Activated CD8-positive, alpha-beta memory T cell treated with anti-CD3 and anti-CD28 coated beads for 24 hours (primary cell): ENCODE data around the gene HADHB.
"Not testable (repeated sequence)": the region's sequence is repeated elsewhere in the genome, so short reads cannot be mapped to it uniquely, and the experiment has no call there.

ENCODE experiments used
- DNase-seq: peaks from one replicate; pipeline ENCODE4 v3.0.0-alpha.2; 2020

HADHB gene

DNA sequence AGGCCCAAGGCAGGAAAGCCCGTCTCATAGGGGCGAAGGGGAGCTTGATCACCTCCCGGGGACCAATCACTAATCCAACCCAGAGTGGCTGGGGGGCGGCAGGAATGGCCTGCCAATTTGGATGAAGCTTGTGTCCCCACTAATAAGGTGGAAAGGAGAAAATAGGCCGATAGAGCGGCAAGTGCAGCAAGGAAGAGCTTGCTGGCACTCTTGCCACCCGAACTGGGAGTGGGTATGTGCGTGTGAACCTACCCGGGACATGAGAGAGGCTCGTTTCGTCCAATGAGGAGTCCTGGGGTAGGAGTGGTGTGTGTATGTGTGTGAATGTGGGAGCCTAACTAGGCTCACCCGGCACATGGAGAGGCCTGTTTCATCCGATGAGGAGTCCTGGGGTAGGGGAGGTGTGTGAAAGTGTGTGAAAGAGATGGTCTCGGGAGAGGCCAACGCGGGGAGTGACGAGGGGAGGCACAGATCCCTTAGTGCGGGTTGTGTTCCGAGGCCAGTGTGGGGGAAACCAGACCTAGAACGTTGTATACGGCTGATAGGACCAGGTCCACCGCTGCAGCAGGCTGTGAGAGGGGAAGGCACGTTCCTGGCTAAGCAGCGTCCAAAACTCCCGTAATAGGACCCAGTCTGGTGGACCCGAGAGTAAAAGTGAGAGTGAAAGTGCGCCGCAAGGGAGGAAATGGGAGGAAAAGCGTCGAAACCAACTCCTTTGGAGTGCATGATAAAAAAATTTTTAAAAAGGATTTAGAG is 54.1 kb downstream of the HADHB start:
- peak; percentile 76 for DNase-seq

- peak; percentile 64 for DNase-seq
These were observed 54.8 kb downstream of the HADHB start for GRCh38 chr2:26299471-26300101.

DNA sequence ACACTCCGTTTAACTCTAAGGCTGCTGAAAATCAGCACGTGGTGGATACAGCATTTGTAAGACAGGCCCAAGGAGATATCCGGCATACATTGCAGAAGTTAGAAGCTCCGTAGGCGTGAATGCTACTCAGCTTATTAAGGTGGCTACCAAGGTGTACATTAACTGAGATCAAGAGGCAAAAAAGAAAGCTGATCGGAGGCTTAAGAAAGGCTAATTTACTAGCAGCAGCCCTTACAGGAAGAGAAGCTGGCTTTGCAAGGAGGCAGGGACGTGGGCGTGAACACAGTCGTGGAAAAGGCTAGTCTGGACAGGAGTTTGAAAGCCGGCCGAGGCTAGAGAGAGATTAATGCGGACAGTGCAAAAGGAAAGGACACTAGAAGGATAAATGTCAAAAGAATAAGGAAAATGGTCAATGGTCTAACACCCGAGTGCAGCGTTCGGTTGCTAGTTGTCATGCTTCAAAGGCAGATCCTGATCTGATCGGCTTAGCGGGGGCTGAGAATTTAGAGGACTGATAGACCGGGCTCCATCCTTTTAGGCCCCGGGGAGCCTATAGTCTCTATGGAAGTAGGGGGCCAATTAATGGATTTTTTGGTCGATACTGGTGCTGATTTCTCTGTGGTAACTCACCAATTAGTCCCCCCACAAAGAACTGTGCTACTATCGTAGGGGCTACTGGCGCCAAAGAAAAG is 55.6 kb downstream of the HADHB start:
- no peak for DNase-seq

GRCh38 chr2:26302846-26303245 is 58.1 kb downstream of the HADHB start:
- no peak for DNase-seq

- DNase-seq: not testable (repeated sequence)
These were observed 60.4 kb downstream of the HADHB start for GRCh38 chr2:26305094-26305493.

DNA sequence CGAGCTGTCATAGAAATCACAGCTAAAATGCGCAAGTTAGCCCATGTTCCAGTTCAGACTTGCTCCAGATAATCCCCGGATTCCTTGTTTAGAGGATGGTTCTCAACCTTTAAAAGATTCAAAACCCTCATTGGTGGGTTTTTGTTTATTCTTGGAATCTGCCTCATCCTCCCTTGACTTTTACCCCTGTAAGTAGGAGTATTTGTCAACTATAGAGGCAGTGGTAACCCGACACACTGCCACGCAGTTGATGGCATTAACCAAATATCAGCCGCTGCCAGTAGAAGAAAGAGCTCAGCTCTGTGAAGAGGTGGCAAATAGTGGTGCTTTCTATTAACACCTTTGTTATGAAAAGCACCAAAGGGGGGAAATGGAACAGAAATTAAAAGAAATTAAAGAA is 60.8 kb downstream of the HADHB start:
- DNase-seq: no peak

- no peak for DNase-seq
These were observed 65.2 kb downstream of the HADHB start for GRCh38 chr2:26309921-26310320.

GRCh38 chr2:26312471-26312870 is 67.7 kb downstream of the HADHB start:
- no peak for DNase-seq

GRCh38 chr2:26313446-26313845 is 68.7 kb downstream of the HADHB start:
- DNase-seq: no peak

DNA sequence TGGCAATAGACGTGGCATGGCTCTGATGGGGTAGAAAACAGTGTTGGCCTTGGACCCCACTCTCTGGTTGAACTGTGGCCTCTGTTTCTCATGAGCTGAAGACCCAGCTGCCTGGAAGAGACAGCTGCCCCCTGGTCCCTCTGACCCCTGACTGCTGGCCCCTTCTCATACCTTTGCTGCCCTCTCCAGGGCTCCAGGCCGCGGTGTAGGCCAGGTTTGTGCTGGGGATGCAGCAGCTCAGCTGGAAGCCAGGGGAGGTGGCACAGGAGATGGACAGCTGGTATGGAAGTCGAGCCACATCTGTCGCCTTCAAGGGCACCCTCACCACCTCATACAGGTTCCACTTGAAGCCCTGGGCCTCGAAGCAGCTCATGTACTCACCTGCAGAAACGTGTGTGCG is 69.5 kb downstream of the HADHB start:
- DNase-seq: no peak

DNA sequence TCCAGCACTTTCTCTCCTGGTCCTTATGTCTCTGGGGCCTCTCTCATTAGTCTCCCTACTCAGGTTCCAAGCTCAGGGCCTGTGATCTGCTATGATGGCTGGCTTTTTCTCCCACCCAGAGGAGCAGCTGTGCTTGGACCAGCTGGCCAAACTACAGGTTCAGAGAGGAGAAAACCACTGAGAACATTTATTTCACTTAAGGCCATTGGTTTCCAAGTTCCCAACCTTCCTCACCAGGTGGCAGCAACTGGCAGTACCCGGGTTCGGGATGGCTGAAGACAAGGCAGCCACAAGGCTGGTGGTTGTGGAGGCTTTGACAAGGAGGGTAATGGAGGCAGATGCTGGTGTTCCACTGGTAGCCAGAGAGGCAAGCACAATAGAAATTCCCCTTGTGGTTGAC is 71.3 kb downstream of the HADHB start:
- no peak for DNase-seq

GRCh38 chr2:26316845-26317244 is 72.1 kb downstream of the HADHB start:
- DNase-seq: no peak

GRCh38 chr2:26317377-26318105 is 72.8 kb downstream of the HADHB start:
- DNase-seq: no peak

- no peak for DNase-seq
These were observed 74.2 kb downstream of the HADHB start for GRCh38 chr2:26318950-26319349.

GRCh38 chr2:26324479-26324878 is 79.7 kb downstream of the HADHB start:
- not testable (repeated sequence) for DNase-seq

- no peak for DNase-seq
These were observed 80.2 kb downstream of the HADHB start for GRCh38 chr2:26324903-26325302.

DNA sequence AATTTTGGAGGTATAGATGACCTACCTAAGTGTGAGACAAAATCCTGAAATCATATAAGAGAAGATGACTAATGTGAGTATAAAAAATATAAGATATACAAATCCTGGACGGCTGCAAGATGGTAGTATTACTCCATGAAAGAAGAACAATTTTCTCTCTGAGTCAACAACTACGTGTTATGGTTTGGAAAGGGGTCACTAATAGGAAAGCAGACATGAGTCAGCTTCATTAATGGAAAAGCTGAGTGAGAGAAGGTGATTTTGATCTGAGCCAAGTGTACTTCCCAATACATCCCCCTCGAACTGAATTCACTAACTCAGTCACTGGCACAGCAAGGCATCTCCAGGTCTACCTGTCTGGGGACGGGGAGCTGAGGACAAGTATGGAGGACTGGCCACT is 81.1 kb downstream of the HADHB start:
- no peak for DNase-seq

GRCh38 chr2:26326514-26326913 is 81.8 kb downstream of the HADHB start:
- DNase-seq: no peak

DNA sequence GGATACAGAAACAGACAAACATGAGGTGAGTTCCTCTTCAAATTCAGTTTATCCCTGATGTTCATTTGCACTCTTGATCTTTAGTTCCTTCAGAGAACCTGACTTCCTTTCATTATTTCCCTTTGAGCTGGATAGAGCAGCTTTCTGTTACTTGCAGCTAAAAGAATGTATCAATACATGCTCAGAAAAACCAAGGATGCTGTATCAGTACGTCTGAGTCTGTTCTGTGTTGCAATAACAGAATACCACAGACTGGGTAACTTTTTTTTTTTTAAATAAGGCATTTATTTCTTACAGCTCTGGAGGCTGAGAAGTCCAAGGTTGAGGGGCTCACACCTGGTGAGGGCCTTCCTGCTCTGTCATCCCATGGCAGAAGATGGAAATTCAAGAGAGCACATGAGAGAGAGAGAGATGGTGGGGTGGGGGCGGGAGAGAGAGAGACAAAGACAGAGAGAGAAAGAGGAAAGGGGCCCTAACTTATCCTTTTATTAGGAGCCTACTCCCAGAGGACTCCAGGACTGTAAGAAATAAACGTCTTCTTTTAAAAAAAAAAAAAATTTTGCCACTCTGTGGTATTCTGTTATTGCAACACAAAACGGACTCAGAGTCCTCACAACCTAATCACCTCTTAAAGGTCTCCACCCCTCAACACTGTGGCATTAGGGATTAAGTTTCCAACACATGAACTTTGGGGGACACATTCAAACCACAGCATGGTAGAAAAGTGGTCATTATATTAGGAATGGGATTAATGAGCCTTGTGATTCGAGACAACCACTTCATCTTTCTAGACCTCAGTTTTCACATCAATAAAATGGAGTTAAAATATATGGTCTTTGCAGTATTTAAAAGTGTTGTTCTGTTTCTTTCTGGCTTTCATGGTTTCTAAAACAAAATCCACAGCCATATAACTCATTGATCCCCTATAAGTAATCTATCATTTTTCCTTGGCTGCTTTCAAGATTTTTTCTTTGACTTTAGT is 82.8 kb downstream of the HADHB start:
- no peak for DNase-seq

DNA sequence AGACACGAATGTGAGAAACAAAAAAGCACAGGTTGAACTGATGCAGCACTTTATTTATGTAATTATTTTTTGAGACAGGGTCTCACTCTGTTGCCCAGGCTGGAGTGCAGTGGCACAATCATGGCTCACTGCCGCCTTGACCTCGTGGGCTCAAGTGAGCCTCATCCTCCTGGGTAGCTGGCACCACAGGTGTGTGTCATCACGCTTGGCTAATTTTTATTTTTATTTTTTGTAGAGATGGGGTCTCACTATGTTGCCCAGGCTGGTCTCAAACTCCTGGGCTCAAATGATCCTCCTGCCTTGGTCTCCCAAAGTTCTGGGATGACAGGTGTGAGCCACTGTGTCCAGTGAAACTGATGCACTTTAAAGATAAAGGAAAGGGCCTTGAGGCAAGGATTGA is 84.3 kb downstream of the HADHB start:
- DNase-seq: not testable (repeated sequence)

GRCh38 chr2:26330114-26330549 is 85.4 kb downstream of the HADHB start:
- DNase-seq: peak; percentile 89

DNA sequence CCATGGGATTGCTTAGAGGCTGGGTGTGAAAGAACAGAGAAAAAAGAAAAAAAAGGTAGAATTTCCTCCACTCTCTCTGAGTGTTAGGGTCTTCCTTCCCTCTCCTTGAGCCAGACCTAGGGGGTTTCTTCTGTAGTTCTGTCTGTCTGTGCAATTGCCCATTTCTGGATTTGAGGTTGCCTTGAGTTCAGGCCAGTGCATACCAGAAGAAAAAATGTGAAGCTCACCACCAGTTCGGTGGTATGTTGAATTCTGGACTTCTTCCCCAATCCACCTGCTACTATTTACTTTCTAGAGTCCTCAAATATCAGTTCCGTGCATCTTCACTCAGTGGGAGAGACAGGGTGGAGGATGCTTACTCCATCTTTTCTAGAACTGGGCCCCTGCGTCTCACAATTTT is 85.9 kb downstream of the HADHB start:
- no peak for DNase-seq
